BJ (cell line): ENCODE data around the gene CLMN. TPM values are rescaled to one million over a fixed set of nuclear protein-coding genes. Genes with fewer than 3 reads are reported as not detected.
"Not testable (repeated sequence)": the region's sequence is repeated elsewhere in the genome, so short reads cannot be mapped to it uniquely, and the experiment has no call there.

Experiments
- CTCF ChIA-PET: fragments of 350-600 bp; formaldehyde crosslinking; extraction: SDS; loops from one replicate; lab custom pipeline; 2021; ENCODE audit warnings: antibody characterized with exemption, inconsistent platforms; lab: Yijun Ruan, JAX
- POLR2A ChIA-PET: fragments of 300-600 bp; sonication (Branson Sonifier 250); formaldehyde crosslinking; extraction: SDS; loops from one replicate; lab custom pipeline; 2021; ENCODE audit warnings: antibody characterized with exemption; lab: Charles Lee
- DNase-seq: peaks from one replicate; pipeline ENCODE4 v3.0.0-alpha.2; 2011; ENCODE audit warnings: low read depth
- H3K27me3 ChIP-seq: 2 replicates; pipeline ENCODE4 v1.6.0; 2011; ENCODE audit warnings: low read length; ENCODE audit not compliant: control insufficient read depth, insufficient read depth
- H3K36me3 ChIP-seq: 2 replicates; pipeline ENCODE4 v1.5.1; 2011; ENCODE audit warnings: low read length; ENCODE audit not compliant: control insufficient read depth, insufficient read depth
- H3K4me3 ChIP-seq: 2 replicates; pipeline ENCODE4 v1.5.1; 2011; ENCODE audit warnings: low read depth, mild to moderate bottlenecking, control low read depth, low read length
- CTCF ChIP-seq: IDR thresholded peaks from 2 replicates; pipeline ENCODE4 v1.5.1; 2011; ENCODE audit warnings: low read depth, mild to moderate bottlenecking, control low read depth, inconsistent platforms, low read length, moderate library complexity; ENCODE audit not compliant: insufficient read depth
- polyA plus RNA-seq: library from polyadenylated mRNA; depleted of rRNA; stranded (reverse); fragments of >200 nt; gene quantifications from 2 replicates; pipeline ENCODE4 v1.2.3, GENCODE V29; 2011

CLMN gene
- polyA plus RNA-seq, 1 experiment: 0.13 TPM

- no peak for TF ChIP-seq CTCF
- ChIA-PET CTCF (no interaction called here), POLR2A (no interaction called here)
- Histone ChIP-seq H3K27me3 (no peaks in the 10 kb centered on the region), H3K4me3 (no peak overlapping the region), H3K36me3 (no peaks in the 10 kb centered on the region)
- DNase-seq: no peak
Measured at GRCh38 chr14:95287176-95287754, 32.4 kb downstream of the CLMN start.

- POLR2A ChIA-PET: no interaction called here
- TF ChIP-seq CTCF: no peak
- CTCF ChIA-PET: no interaction called here
- Histone ChIP-seq H3K36me3 (no peaks in the 10 kb centered on the region), H3K27me3 (no peaks in the 10 kb centered on the region), H3K4me3 (no peak overlapping the region)
- DNase-seq: no peak
Measured at GRCh38 chr14:95286645-95287044, 33.1 kb downstream of the CLMN start.

GRCh38 chr14:95285566-95285965, 34.1 kb downstream of the CLMN start:
- H3K36me3 ChIP-seq: no peaks in the 10 kb centered on the region
- no peak for DNase-seq
- TF ChIP-seq CTCF: no peak
- no peaks in the 10 kb centered on the region for H3K27me3 ChIP-seq
- POLR2A ChIA-PET: no interaction called here
- CTCF ChIA-PET: no interaction called here
- H3K4me3 ChIP-seq: no peak overlapping the region

GRCh38 chr14:95283802-95284201, 35.9 kb downstream of the CLMN start:
- CTCF ChIA-PET, DNase-seq, POLR2A ChIA-PET, H3K4me3 ChIP-seq, H3K36me3 ChIP-seq, H3K27me3 ChIP-seq: not testable (repeated sequence)

GRCh38 chr14:95282986-95283380, 36.7 kb downstream of the CLMN start:
- POLR2A ChIA-PET, CTCF ChIA-PET, H3K27me3 ChIP-seq, H3K4me3 ChIP-seq, H3K36me3 ChIP-seq, DNase-seq: not testable (repeated sequence)

GRCh38 chr14:95282354-95282985, 37.2 kb downstream of the CLMN start:
- H3K4me3 ChIP-seq: no peak overlapping the region
- no peaks in the 10 kb centered on the region for H3K36me3 ChIP-seq
- TF ChIP-seq CTCF: no peak
- H3K27me3 ChIP-seq: no peaks in the 10 kb centered on the region
- ChIA-PET POLR2A (no interaction called here), CTCF (no interaction called here)
- no peak for DNase-seq
